Measurements from ENCODE around the gene MAST4. TPM values are rescaled to one million over a fixed set of nuclear protein-coding genes. Genes with fewer than 3 reads are reported as not detected.

The MAST4 gene
- total RNA-seq, 4 donors from 2014 or later = 16.2 to 32.8 (median 25.0) TPM

DNA sequence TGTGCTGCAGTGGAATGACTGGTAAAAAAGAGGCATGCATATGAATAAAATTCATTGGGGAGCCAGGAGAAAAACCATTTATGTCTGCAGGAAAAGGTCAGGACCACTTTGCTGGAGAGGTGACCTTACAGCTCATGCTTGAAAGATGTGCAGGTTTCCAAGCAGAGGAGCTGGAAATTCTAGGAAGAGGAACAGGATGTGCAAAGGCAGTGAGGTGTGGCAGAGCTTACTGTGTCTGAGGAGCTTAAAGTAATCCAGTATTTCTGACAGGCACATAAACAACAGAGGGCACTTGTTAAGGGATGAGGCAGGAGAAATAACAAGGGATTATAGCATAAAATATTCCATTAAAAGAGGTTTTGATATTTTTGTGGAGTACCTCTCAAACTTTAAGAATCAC is 397.3 kb downstream of the MAST4 start:
- Histone ChIP-seq H3K27ac (no peak overlapping the region), H3K4me3 (no peak overlapping the region), H3K9me3 (no peaks in the 10 kb centered on the region), H3K4me1 (no peaks in the 10 kb centered on the region), H3K27me3 (no peaks in the 10 kb centered on the region), H3K36me3 (no peaks in the 10 kb centered on the region)
- TF ChIP-seq POLR2AphosphoS5 (IDR thresholded peaks at IDR 0.05) (no peak), EP300 (IDR thresholded peaks at IDR 0.05) (no peak), POLR2A (IDR thresholded peaks at IDR 0.05) (no peak)
- TF ChIP-seq, protein P1, sequence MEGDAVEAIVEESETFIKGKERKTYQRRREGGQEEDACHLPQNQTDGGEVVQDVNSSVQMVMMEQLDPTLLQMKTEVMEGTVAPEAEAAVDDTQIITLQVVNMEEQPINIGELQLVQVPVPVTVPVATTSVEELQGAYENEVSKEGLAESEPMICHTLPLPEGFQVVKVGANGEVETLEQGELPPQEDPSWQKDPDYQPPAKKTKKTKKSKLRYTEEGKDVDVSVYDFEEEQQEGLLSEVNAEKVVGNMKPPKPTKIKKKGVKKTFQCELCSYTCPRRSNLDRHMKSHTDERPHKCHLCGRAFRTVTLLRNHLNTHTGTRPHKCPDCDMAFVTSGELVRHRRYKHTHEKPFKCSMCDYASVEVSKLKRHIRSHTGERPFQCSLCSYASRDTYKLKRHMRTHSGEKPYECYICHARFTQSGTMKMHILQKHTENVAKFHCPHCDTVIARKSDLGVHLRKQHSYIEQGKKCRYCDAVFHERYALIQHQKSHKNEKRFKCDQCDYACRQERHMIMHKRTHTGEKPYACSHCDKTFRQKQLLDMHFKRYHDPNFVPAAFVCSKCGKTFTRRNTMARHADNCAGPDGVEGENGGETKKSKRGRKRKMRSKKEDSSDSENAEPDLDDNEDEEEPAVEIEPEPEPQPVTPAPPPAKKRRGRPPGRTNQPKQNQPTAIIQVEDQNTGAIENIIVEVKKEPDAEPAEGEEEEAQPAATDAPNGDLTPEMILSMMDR (IDR thresholded peaks at IDR 0.05) = no peak
- ATAC-seq = no peak

DNA sequence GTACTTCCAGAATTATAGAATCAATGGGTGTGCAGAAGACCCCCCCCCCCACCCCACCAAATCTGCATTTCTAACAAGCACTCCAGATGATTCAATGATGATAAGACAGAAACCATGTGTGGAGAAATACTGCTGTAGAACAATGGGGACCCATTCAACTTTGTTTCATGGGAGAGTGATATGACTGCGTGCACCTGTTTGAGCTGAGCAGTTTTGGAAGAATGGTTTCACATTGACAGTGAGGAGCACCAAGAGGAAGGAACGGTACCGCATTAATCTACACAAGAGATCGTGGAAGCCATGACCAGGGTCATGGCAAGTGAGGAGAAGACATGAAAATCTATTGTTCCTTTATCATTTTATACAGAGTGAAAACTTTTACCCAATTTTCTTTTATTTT is 397.7 kb downstream of the MAST4 start:
- H3K4me3 ChIP-seq = no peak overlapping the region
- no peaks in the 10 kb centered on the region for H3K27me3 ChIP-seq
- no peak overlapping the region for H3K27ac ChIP-seq
- TF ChIP-seq, protein P1 (IDR thresholded peaks at IDR 0.05) = no peak
- TF ChIP-seq POLR2A (IDR thresholded peaks at IDR 0.05) = no peak
- TF ChIP-seq POLR2AphosphoS5 (IDR thresholded peaks at IDR 0.05) = no peak
- TF ChIP-seq EP300 (IDR thresholded peaks at IDR 0.05) = no peak
- H3K36me3 ChIP-seq = no peaks in the 10 kb centered on the region
- 95 to 97% methylated on average over 4 of the region's 4 CpGs for WGBS, 2 donors (ENCODE audit: low coverage in 1 of 2)
- no peak for ATAC-seq
- no peaks in the 10 kb centered on the region for H3K4me1 ChIP-seq
- no peaks in the 10 kb centered on the region for H3K9me3 ChIP-seq

DNA sequence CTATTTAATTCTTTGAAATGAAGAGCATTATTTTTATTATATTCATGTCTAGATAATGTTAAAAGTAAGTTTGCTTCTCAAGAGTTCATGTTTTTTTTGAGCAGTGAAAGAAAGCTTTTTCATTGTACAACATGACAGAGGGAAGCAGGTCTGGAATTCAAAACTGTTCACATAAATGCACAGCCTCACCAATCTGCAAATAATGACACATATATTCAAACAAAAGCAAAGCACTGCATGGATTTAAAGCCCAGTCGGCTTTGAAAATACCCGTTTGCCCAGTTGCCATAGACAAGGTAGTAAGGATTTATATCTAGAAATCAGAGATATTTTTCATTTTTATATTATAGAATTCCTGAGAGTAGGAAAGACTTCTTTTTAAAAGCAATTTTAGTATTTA is 398.6 kb downstream of the MAST4 start:
- no peaks in the 10 kb centered on the region for H3K9me3 ChIP-seq
- no peaks in the 10 kb centered on the region for H3K27me3 ChIP-seq
- H3K4me3 ChIP-seq = no peak overlapping the region
- H3K27ac ChIP-seq = no peak overlapping the region
- no peak for TF ChIP-seq POLR2A (IDR thresholded peaks at IDR 0.05)
- TF ChIP-seq EP300 (IDR thresholded peaks at IDR 0.05) = no peak
- TF ChIP-seq, protein P1 (IDR thresholded peaks at IDR 0.05) = no peak
- H3K4me1 ChIP-seq = no peaks in the 10 kb centered on the region
- ATAC-seq = no peak
- WGBS, 2 donors (ENCODE audit: low coverage in 1 of 2) = 83 to 100% methylated on average over 2 of the region's 2 CpGs
- no peaks in the 10 kb centered on the region for H3K36me3 ChIP-seq

DNA sequence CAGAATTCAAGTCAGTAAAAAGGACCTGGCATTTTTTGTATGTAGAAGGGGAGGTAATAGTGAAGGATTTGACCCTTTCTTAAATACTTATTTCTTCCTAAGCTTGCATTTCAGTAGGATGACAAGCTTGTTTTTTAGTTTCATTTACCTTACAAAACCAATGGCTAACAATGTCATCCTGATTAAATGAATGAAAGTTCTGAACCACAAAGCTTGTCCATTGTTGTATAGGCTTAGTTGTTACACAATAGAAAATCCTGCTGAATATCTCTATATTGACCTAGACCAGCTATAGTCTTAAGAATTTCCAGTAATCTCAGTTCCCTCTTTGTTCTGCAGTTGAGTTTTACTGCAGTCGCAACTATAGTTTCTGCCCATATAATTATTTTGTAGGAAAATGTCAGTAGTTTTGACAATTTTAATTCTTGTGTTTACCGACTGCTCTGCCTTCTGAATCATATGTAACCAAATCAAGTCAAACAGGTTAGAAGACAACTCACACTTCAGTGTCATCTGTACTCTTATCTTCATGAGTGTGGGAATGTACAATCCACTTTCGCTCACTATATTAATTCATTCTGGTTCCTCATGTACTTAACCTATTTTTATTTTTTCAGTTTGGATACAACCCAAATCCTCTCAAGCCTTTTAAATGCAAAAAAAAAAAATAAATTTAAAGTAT is 404.7 kb downstream of the MAST4 start:
- 87 to 94% methylated on average over 3 of the region's 3 CpGs for WGBS, 2 donors (ENCODE audit: low coverage in 1 of 2)
- H3K36me3 ChIP-seq = no peaks in the 10 kb centered on the region
- ATAC-seq = no peak
- H3K4me3 ChIP-seq = no peak overlapping the region
- H3K27me3 ChIP-seq = no peaks in the 10 kb centered on the region
- H3K27ac ChIP-seq = no peak overlapping the region
- peaks cover 0 to 24% (median 11%) of the 10 kb centered on the region in 3 donors for H3K4me1 ChIP-seq
- TF ChIP-seq POLR2AphosphoS5 (IDR thresholded peaks at IDR 0.05) (no peak), EP300 (IDR thresholded peaks at IDR 0.05) (no peak), POLR2A (IDR thresholded peaks at IDR 0.05) (no peak)
- TF ChIP-seq, protein P1 (IDR thresholded peaks at IDR 0.05) = no peak
- no peaks in the 10 kb centered on the region for H3K9me3 ChIP-seq

All from gastroesophageal sphincter (tissue), 4 donors.